Fibroblast of lung (primary cell): ENCODE results near the gene CYP2W1.
"Not testable (repeated sequence)": the region's sequence is repeated elsewhere in the genome, so short reads cannot be mapped to it uniquely, and the experiment has no call there.

Experiments
- CTCF ChIP-seq, 2 donors: IDR thresholded peaks in 1 of 2; conservative IDR thresholded peaks in 1 of 2; 1 replicate in 1 of 2; 2 replicates in 1 of 2; pipeline ENCODE4 v1.5.1; 2011 to 2012; ENCODE audit warnings: low read length in 2 of 2, control low read depth in 1 of 2, inconsistent platforms in 1 of 2, low read depth in 1 of 2, mild to moderate bottlenecking in 1 of 2
- EZH2 ChIP-seq: IDR thresholded peaks from 2 replicates; pipeline ENCODE4 v1.5.1; 2012; ENCODE audit warnings: low read length, control low read depth, mild to moderate bottlenecking; ENCODE audit errors: missing control alignments

DNA sequence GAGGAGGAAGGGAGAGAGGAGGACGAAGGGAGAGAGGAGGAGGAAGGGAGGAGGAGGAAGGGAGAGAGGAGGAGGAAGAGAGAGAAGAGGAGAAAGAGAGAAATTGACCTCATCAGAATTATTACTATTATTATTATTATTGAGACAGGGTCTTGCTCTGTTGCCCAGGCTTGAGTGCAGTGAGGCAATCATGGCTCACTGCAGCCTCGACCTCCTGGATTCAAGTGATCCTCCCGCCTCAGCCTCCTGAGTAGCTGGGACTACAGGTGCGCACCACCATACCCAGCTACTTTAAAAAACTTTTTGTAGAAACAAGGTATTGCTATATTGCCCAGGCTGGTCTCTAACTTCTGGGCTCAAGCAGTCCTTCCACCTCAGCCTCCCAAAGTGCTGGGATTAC is 39.2 kb upstream of the CYP2W1 start:
- TF ChIP-seq CTCF (conservative IDR thresholded peaks at IDR 0.05 in 1 of 2, IDR thresholded peaks at IDR 0.05 in 1 of 2; ENCODE audit: low read depth in 1 of 2, low read length in 2 of 2); EZH2: not testable (repeated sequence)
